PC-3 (cell line): Measurements from ENCODE around the gene ARFGAP1.

Experiments used
- EZH2phosphoT487 ChIP-seq: fragments of 300-600 bp; sonication (generic); IDR thresholded peaks from 2 replicates; pipeline ENCODE4 v1.6.1; 2018; ENCODE audit warnings: mild to moderate bottlenecking, antibody characterized with exemption, low read length, borderline replicate concordance
- TF ChIP-seq, protein P1 (sequence below): fragments of 300-600 bp; sonication (generic); conservative IDR thresholded peaks from 2 replicates; pipeline ENCODE4 v1.5.1; 2017; ENCODE audit warnings: antibody characterized with exemption, low read depth, mild to moderate bottlenecking, low read length

- TF ChIP-seq, protein P1, sequence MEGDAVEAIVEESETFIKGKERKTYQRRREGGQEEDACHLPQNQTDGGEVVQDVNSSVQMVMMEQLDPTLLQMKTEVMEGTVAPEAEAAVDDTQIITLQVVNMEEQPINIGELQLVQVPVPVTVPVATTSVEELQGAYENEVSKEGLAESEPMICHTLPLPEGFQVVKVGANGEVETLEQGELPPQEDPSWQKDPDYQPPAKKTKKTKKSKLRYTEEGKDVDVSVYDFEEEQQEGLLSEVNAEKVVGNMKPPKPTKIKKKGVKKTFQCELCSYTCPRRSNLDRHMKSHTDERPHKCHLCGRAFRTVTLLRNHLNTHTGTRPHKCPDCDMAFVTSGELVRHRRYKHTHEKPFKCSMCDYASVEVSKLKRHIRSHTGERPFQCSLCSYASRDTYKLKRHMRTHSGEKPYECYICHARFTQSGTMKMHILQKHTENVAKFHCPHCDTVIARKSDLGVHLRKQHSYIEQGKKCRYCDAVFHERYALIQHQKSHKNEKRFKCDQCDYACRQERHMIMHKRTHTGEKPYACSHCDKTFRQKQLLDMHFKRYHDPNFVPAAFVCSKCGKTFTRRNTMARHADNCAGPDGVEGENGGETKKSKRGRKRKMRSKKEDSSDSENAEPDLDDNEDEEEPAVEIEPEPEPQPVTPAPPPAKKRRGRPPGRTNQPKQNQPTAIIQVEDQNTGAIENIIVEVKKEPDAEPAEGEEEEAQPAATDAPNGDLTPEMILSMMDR: no peak
- no peak for TF ChIP-seq EZH2phosphoT487
These were observed 20.8 kb downstream of the ARFGAP1 start for GRCh38 chr20:63293456-63293855.
